Endothelial cell of umbilical vein (primary cell): ENCODE data around the gene FBH1. TPM values are rescaled to one million over a fixed set of nuclear protein-coding genes. Genes with fewer than 3 reads are reported as not detected.

Experiments
- BruUV-seq: library from RNA; stranded (reverse); fragments of 400-500 nt; replicated peaks from 2 replicates; lab custom pipeline; 2021; lab: Mats Ljungman, UMichigan
- CTCF ChIA-PET: fragments of 300-600, 350-600 bp; sonication (Branson Sonifier 250); formaldehyde crosslinking; loops from one replicate; lab custom pipeline; 2021; ENCODE audit warnings: antibody characterized with exemption, inconsistent platforms; lab: Charles Lee
- POLR2A ChIA-PET: fragments of 300-600, 350-600 bp; sonication (Branson Sonifier 250); formaldehyde crosslinking; loops from one replicate; lab custom pipeline; 2021; ENCODE audit warnings: antibody characterized with exemption, inconsistent platforms; lab: Charles Lee
- DNase-seq: peaks from one replicate; pipeline ENCODE4 v3.0.0-alpha.2; 2011; ENCODE audit warnings: low read depth, low spot score
- FAIRE-seq: peaks from 2 replicates; lab custom pipeline; 2011; peaks lifted over from hg19 to GRCh38; lab: Jason Lieb, UNC
- H2AFZ ChIP-seq: 2 replicates; pipeline ENCODE4 v1.6.0; 2012; ENCODE audit warnings: low read depth, low read length, control low read depth, inconsistent platforms
- H3K27ac ChIP-seq: 2 replicates; pipeline ENCODE4 v1.5.1; 2011; ENCODE audit warnings: low read depth, mild to moderate bottlenecking, control low read depth, low read length, moderate library complexity; ENCODE audit not compliant: insufficient read depth
- H3K27me3 ChIP-seq, 2 experiments: 2 replicates each; pipeline versions ENCODE4 v1.6.0 to v1.6.1; 2011; ENCODE audit warnings: low read length in 2 of 2, mixed read lengths in 1 of 2; ENCODE audit not compliant: control insufficient read depth in 2 of 2, insufficient read depth in 2 of 2
- H3K36me3 ChIP-seq, 2 experiments: 2 replicates in 1 of 2; 3 replicates in 1 of 2; pipeline ENCODE4 v1.5.1; 2011; ENCODE audit warnings: low read length in 2 of 2, mild to moderate bottlenecking in 1 of 2, moderate library complexity in 1 of 2; ENCODE audit not compliant: control insufficient read depth in 2 of 2, insufficient read depth in 2 of 2; ENCODE audit errors: extremely low read depth in 1 of 2
- H3K4me1 ChIP-seq: 3 replicates; pipeline ENCODE4 v1.5.1; 2011; ENCODE audit warnings: mild to moderate bottlenecking, low read length; ENCODE audit not compliant: control insufficient read depth, insufficient read depth; ENCODE audit errors: extremely low read depth
- H3K4me2 ChIP-seq: 2 replicates; pipeline ENCODE4 v1.6.1; 2011; ENCODE audit warnings: low read length, control low read depth, mixed read lengths; ENCODE audit not compliant: insufficient read depth
- H3K4me3 ChIP-seq, 3 experiments: fragments of 200-600 bp in 1 of 3; sonication (generic), shearing (Covaris generic) in 1 of 3; replicated peaks in 1 of 3; 2 replicates each; pipeline ENCODE4 v1.5.1; 2011 to 2016; ENCODE audit warnings: control low read depth in 3 of 3, low read length in 3 of 3, mild to moderate bottlenecking in 2 of 3, inconsistent platforms in 1 of 3, low read depth in 1 of 3, moderate library complexity in 1 of 3; ENCODE audit not compliant: insufficient read depth in 1 of 3
- H3K79me2 ChIP-seq: 2 replicates; pipeline ENCODE4 v1.6.0; 2012; ENCODE audit warnings: low read length, inconsistent platforms; ENCODE audit not compliant: control insufficient read depth, insufficient read depth
- H3K9ac ChIP-seq: replicated peaks from 2 replicates; pipeline ENCODE3; 2011; ENCODE audit warnings: low read length, control low read depth; ENCODE audit not compliant: insufficient read depth; ENCODE audit errors: extremely low read depth
- H3K9me1 ChIP-seq: replicated peaks from 3 replicates; pipeline ENCODE4 v1.6.0; 2011; ENCODE audit warnings: mild to moderate bottlenecking, low read length; ENCODE audit not compliant: control insufficient read depth, insufficient read depth; ENCODE audit errors: extremely low read depth
- H3K9me3 ChIP-seq: replicated peaks from 2 replicates; pipeline ENCODE4 v1.5.1; 2012; ENCODE audit warnings: low read length, inconsistent platforms; ENCODE audit not compliant: control insufficient read depth, insufficient read depth
- H4K20me1 ChIP-seq: replicated peaks from 2 replicates; pipeline ENCODE3; 2011; ENCODE audit warnings: mild to moderate bottlenecking, low read length; ENCODE audit not compliant: control insufficient read depth, insufficient read depth; ENCODE audit errors: extremely low read depth
- CTCF ChIP-seq, 2 donors: IDR thresholded peaks; 1 replicate in 1 of 2; 2 replicates in 1 of 2; pipeline ENCODE4 v1.5.1; 2011; ENCODE audit warnings: low read length in 2 of 2, mild to moderate bottlenecking in 2 of 2, moderate library complexity in 2 of 2, control low read depth in 1 of 2, inconsistent platforms in 1 of 2, low read depth in 1 of 2; ENCODE audit not compliant: insufficient read depth in 1 of 2; ENCODE audit errors: extremely low read depth in 1 of 2
- EZH2 ChIP-seq: IDR thresholded peaks from 2 replicates; pipeline ENCODE4 v1.6.1; 2012; ENCODE audit warnings: borderline replicate concordance, low read depth, mild to moderate bottlenecking, moderate library complexity, low read length, inconsistent platforms; ENCODE audit not compliant: severe bottlenecking
- FOS ChIP-seq: IDR thresholded peaks from 2 replicates; pipeline ENCODE4 v1.6.1; 2011; ENCODE audit warnings: mild to moderate bottlenecking, low read length, moderate library complexity, borderline replicate concordance; ENCODE audit not compliant: insufficient read depth
- GATA2 ChIP-seq: IDR thresholded peaks from 2 replicates; pipeline ENCODE4 v1.7.0; 2011; ENCODE audit warnings: low read depth, mild to moderate bottlenecking, moderate library complexity, mixed read lengths, low read length; ENCODE audit not compliant: insufficient read length, insufficient read depth
- JUN ChIP-seq: IDR thresholded peaks from 2 replicates; pipeline ENCODE4 v1.6.1; 2011; ENCODE audit warnings: borderline replicate concordance, low read depth; ENCODE audit not compliant: insufficient read length, insufficient read depth
- MAX ChIP-seq: IDR thresholded peaks from 2 replicates; pipeline ENCODE4 v1.6.1; 2011; ENCODE audit not compliant: insufficient read depth, insufficient read length
- MYC ChIP-seq: IDR thresholded peaks from one replicate; pipeline ENCODE4 v1.6.1; 2011; ENCODE audit warnings: mild to moderate bottlenecking, low read depth, low read length
- POLR2A ChIP-seq: IDR thresholded peaks from 2 replicates; pipeline ENCODE4 v1.6.1; 2012; ENCODE audit warnings: low read depth, mild to moderate bottlenecking, control low read depth, low read length
- POLR2AphosphoS5 ChIP-seq: IDR thresholded peaks from 2 replicates; pipeline ENCODE4 v1.6.1; 2012; ENCODE audit warnings: low read depth, mild to moderate bottlenecking, control low read depth, low read length, moderate library complexity; ENCODE audit not compliant: insufficient read depth
- dilution Hi-C: fragments of 300-500 bp; cut with MboI; formaldehyde crosslinking; loops from one replicate; pipeline ENCODE4 v1.15.0; 2019; ENCODE audit warnings: low sequenced_read_pairs; ENCODE audit not compliant: extremely low pct_ligation_motif_present
- intact Hi-C: fragments of 100-400 bp; cut with micrococcal nuclease; formaldehyde crosslinking; loops from one replicate; pipeline ENCODE4 v1.10.0; 2022
- polyA plus RNA-seq, 4 experiments: library from polyadenylated mRNA; depleted of rRNA in 3 of 4; stranded (reverse) in 3 of 4; unstranded in 1 of 4; fragments of >200 nt; gene quantifications; 2 replicates each; pipeline versions ENCODE4 v1.2.1 to v1.2.3, GENCODE V29; 2011 to 2012; ENCODE audit warnings: missing spikeins in 1 of 4
- total RNA-seq: library from RNA; stranded (reverse); gene quantifications from 2 replicates; pipeline ENCODE4 v1.2.3, GENCODE V29; 2021

The FBH1 gene
- total and polyA plus RNA-seq, 2 donors (not counting 3 experiments of a cell fraction or from before 2014, with no cell fraction given): 71.4 to 97.0 TPM

- ChIA-PET POLR2A (interaction anchor here (1.3 to 2.2 kb wide), 2 partner anchors 76 to 447 kb away, joined by 3 to 9 read pairs; partner anchors contain the start of gene GDI2), CTCF (interaction anchor here (0.8 to 3.5 kb wide), 7 partner anchors 12 to 512 kb away, joined by 3 to 18 read pairs (median 5); no protein-coding TSS in a partner anchor)
- no peak for FAIRE-seq
Observed at GRCh38 chr10:5888843-5889623, 1.0 kb upstream of the FBH1 start.

More at GRCh38 chr10:5888843-5889623, 1.0 kb upstream of the FBH1 start:
- peak overlapping the region; percentile 14 to 95 (median 53) for H3K4me3 ChIP-seq
- no peaks in the 10 kb centered on the region for H3K27me3 ChIP-seq
- intact Hi-C loops: loop anchor here (1.0 kb wide), 2 partner anchors 76 to 204 kb away; partner anchors contain the start of gene GDI2
- peaks cover 36% of the 10 kb centered on the region for H3K4me1 ChIP-seq
- no peaks in the 10 kb centered on the region for H3K9me3 ChIP-seq
- peak overlapping the region; percentile 65 for H3K4me2 ChIP-seq
- TF ChIP-seq FOS (no peak), CTCF (IDR thresholded peaks at IDR 0.05; ENCODE audit: extremely low read depth in 1 of 2, insufficient read depth in 1 of 2, low read depth in 1 of 2, low read length in 2 of 2) (no peak), MYC (no peak), MAX (no peak), POLR2A (no peak), JUN (no peak), GATA2 (no peak), POLR2AphosphoS5 (no peak), EZH2 (no peak)
- peak overlapping the region; percentile 44 for H3K27ac ChIP-seq
- BruUV-seq: no TSS peak
- peak overlapping the region; percentile 71 for H3K9ac ChIP-seq
- peak; percentile 52 for DNase-seq
- H2AFZ ChIP-seq: peak overlapping the region; percentile 78
- dilution Hi-C loops: no loop called here
- H3K79me2 ChIP-seq: peaks cover 39% of the 10 kb centered on the region
- no peaks in the 10 kb centered on the region for H4K20me1 ChIP-seq
- peaks cover under 1 to 3% of the 10 kb centered on the region in 2 experiments for H3K36me3 ChIP-seq
- no peaks in the 10 kb centered on the region for H3K9me1 ChIP-seq
